Kidney capillary endothelial cell (primary cell): ENCODE data around the gene SEC14L5.
A peak's percentile ranks its signal among the peaks of the same experiment; 100 is the strongest.
"Not testable (repeated sequence)": the region's sequence is repeated elsewhere in the genome, so short reads cannot be mapped to it uniquely, and the experiment has no call there.

Source experiments
- DNase-seq: peaks from one replicate; pipeline ENCODE4 v3.0.0-alpha.2; 2018; ENCODE audit warnings: low spot score

SEC14L5 gene

DNA sequence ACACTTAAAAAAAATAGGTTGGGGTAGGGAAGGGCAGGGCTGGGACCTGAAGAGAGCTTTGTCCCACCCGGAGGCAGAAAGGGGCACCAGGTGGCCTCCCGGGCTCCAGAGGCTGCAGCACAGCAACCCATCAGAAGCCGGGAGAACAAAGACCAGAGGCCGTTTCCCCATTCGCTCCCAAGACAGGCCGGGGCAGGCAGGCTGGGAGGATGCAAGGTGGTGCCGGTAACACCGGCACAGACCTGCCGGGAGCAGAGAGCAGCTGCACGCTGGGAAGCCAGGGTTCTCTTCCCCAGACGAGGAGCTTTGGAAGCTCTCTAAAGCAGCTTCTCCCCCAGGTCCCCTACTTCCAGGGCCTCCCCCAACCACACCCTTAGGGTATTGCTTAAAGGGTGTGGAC, 26.7 kb upstream of the SEC14L5 start:
- no peak for DNase-seq

DNA sequence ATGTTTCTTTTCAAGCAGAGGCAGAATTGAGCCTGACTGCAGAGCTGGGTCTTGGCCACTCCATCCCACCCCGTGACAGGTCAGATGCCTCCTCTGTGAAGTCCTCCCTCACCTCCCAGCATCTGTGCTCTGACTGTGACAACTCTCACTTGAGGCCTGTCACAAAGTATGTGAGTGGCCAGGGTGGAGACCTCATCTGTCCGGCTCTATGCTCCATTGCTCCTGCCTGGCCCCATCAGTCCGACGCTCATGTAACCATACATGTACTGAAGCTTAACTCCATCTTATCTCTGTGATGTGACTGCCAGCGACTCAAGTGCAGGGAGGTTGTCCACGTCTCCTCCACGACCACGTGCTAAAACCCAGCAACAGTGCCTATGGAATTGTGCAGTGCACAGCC, 24.7 kb upstream of the SEC14L5 start:
- DNase-seq, result no peak

DNA sequence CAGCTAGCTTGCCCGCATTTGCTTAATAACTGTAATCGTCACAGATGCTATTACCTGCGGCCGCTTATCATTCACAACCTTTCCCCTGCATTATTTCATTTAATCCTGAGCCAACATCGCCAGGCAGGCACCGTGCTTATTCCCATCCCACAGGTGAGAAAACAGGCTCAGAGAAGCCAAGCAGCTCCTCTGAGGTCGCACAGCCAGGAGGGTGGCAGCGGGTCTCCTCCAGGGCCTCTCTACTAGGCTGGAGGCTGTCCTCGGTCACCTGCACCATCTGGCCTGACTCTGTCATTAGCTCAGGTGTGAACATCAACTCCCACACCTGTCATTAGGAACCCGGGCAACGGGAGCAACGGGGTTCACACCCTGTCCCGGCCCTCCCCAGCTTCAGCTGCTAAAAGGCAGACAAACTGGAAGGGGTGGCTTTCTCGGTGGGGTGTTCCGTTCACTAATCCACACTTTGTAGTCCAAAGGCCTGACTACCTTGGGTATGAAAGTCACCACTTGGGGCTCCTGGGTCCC, 24.2 kb upstream of the SEC14L5 start:
- DNase-seq, result no peak

GRCh38 chr16:4934591-4934990, 23.5 kb upstream of the SEC14L5 start:
- DNase-seq, result no peak

GRCh38 chr16:4935241-4935855, 22.8 kb upstream of the SEC14L5 start:
- DNase-seq, result no peak

DNA sequence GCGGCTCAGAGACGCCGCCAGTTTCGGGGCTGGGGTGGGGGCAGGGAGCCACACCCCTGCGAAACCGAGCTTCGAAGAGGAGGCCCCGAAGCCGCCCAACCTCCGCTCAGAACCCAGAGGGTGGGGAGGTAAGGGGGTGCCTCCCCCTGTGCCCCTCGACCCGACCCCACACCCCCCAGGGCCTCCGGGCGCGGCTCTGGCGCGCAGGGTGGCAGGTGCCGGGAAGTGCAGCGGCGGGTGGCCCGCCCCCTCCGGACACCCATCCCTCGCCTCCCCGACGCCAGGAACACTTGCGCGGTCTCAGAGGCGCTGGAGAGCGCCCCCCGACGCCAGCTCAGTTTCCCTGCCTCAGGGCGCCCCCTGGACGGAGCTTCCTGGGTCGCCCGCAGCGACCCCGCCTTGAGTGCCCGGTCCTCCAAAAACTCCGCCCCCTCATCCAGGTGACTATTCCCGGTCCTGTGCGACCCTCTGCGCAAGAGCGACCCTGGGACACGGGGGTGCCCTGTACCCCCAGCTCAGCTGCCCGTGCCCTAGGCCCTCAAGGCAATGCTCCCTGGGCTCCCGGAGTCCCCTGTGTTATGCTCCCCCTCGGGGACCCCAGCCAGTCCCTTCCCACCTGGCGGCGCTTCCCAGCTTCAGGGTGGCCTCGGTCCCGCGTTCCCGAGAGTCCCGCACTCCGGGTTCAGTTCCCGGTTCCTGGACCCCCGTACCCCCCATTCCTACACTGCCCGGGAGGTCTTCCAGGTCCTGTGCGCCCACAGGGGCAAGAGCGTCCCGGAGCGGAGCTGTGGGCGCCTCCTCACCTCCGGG, 21.7 kb upstream of the SEC14L5 start:
- DNase-seq, result no peak

DNA sequence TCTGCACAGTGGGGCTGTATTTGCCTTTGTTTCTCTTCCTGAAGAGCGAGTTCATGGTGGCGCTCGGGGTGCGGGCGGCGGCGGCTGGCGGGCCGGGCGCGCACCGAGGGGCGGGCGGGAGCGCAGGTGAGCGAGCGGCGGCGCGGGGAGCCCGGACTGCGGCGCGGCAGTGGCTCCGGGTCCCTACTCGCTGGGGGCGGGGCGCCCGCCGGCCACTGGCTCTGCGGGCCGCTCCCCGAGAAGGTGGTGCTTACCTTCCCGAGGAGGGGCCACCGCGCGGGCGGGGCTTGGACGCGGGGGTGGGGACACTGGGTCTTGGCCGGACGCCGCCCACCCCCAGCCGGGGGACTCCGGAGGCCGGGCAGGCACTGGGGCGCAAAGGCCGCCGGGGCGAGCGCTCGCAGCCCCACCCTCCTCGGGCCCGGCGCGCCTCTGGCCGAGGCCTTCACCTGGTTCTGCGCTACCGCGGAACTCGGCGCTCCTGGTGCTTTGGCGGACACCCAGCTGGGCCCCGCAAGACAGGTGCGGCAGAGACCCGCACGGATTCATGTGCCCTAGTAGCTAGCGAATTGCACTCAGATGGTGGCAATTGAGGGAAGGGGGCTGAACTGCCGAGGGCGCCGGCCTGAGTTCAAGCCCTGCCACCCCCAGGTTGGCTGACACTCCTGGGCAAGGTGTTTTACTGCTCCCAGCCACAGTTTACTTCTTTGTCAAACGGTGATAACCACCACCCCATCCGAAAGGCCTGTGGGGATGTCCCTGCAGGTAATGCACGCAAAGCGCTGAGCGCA, 20.9 kb upstream of the SEC14L5 start, which contains the start of gene PPL:
PPL (minus strand) TSS at position 158 of the 791 bp plus-strand sequence; CDS start at position 55, 103 bp downstream.
- DNase-seq, result no peak

- DNase-seq, result no peak
These were observed 20.1 kb upstream of the SEC14L5 start for GRCh38 chr16:4937782-4938682.

DNA sequence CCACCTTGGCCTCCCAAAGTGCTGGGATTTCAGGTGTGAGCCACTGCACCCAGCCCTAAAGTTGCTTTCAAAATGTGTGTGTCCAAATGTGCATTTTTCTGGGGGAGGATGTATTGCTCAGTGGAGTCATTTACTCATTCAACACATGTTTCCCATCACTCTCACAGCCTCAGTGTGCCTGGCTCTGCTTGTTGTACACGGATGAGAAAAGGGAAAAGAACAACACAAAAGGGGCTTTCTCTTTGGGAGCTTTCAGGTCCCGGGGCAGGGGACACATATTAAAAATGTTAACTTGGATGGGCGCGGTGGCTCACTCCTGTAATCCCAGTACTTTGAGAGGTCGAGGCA, 19.5 kb upstream of the SEC14L5 start:
- DNase-seq, result no peak

- no peak for DNase-seq
These were observed 17.4 kb upstream of the SEC14L5 start for GRCh38 chr16:4940719-4941118.

DNA sequence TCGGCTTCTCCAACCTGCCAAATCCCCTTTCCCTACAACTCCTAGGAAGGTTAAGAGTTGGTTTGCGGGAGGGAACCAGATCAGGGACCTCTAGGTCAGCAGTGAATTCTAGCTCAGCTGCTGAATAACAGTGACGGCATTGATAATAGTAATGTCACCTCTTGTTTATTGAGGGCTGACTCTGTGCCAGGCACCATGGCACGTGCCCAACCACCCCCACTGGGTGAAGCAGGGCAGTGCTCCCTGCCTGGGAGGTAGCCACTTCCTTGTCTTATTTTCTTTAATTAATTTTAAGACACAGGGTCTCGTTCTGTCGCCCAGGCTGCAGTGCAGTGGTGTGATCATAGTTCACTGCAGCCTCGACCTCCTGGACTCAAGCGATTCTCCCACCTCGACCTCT, 15.6 kb upstream of the SEC14L5 start:
- DNase-seq, result no peak

- peak; percentile 95 for DNase-seq
These were observed 13.5 kb upstream of the SEC14L5 start for GRCh38 chr16:4944333-4945281.

DNA sequence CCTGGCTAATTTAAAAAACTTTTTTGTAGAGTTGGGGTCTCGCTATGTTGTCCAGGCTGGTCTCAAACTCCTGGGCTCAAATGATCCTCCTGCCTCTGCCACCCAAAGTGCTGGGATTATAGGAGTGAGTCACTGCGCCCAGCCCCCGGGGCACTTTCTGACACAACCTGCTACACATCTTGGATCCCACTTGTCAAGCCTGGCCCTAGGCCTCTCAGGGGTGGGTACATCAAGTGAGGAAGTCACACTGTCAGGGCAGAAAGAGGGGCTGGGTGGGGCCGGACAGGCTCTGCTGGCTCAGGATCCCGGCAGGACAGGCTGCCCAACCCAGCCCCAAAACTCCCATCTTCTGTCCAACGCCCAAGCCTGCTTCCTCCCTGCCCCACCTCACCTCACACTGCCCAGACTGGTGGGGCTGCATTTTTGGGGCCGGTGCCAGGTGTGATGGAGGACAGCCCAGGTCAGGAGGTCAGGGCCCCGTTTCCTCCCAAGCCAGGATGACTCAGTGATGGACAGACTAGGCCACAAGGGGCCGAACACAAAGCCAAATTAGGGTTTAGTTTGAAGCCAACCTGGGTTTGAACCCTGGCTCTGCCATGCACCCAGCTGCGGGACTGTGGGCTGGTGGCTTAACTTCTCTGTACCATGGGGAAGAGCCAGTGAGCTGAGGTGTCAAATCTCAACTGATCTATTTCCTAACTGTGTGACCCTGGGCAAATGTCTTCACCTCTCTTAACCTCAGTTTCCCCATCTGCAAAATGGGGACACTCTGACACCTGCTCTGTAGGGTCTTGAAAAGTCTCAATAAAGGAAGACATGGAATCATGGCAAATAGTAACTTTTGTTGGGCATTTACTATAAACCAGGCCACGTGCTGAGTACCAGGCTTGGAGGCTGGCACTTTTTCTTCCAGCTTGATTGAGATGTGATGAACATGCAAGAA, 12.3 kb upstream of the SEC14L5 start:
- DNase-seq, result no peak

DNA sequence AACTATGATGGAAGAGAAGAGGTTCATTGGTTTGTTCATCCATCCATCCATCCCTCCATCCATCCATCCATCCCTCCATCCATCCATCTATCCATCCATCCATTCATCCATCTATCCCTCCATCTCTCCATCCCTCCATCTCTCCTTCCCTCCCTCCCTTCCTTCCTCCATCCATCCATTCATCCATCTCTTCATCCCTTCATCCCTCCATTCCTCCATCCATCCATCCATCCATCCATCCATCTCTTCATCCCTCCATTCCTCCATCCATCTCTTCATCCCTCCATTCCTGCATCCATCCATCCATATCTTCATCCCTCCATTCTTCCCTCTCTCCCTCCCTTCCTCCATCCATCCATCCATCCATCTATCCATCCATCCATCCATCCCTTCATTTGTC, 11.2 kb upstream of the SEC14L5 start:
- no peak for DNase-seq

GRCh38 chr16:4947722-4948503, 10.2 kb upstream of the SEC14L5 start:
- no peak for DNase-seq

- no peak for DNase-seq
These were observed 9.0 kb upstream of the SEC14L5 start for GRCh38 chr16:4948903-4949766.

- no peak for DNase-seq
These were observed 8.1 kb upstream of the SEC14L5 start for GRCh38 chr16:4949986-4950385.

DNA sequence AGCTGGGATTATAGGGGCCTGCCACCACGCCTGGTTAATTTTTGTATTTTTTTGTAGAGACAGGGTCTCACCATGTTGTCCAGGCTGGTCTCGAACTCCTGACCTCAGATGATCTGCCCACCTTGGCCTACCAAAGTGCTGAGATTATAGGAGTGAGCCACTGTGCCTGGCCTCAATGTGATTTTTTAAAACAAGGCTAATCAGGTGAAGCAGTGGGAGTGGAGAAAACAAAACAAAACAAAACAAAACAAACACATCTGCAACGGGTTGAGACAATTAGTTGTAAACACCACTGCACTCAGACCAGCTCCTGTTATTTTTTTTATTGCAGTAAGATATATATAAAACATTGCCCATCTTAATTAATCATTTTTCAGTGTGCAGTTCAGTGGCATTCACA, 6.5 kb upstream of the SEC14L5 start:
- DNase-seq, result not testable (repeated sequence)
